ENCODE measurements around the gene RNF26.
A peak's percentile ranks its signal among the peaks of the same experiment; 100 is the strongest.

RNF26 gene

DNA sequence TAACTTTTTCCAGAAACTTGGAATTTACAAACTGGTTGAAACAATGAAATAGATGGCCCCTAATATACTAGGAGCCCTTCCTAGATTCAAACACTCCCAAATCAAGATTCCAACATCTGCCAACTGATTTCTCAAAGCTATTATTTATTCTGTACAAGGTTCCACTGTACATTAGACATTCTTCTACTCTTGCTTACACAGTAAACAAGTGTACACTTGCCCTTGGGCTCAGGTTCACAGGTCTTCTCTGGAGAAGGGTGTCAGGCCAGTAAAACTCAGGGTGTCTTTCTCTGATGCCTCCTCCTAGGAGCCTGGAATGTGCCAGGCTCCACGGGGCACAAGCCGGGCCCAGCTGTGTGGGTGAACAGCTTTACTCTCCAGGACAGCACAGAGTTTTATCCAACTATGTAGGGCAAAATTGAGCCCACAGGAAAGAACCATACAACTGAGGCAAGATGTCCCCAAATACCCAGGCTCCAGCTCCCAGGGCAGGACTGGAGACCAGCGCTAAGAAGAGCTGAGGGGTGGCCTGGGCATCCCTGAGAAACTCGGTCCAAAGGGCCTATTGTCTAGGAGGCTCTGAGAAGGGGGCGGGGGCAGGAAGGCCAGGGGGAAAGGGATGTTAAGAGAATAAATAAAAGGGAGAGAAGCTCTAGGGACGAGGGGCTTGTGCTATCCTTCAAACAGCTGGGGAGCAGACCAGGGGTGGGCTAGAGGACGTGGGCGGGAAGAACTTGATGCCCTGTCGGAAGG, 20.9 kb downstream of the RNF26 start:
- DNase-seq (ENCODE audit: low read depth in 2 of 2) = no peak

GRCh38 chr11:119356349-119357031, 22.2 kb downstream of the RNF26 start:
- peak; percentile 43 to 73 for DNase-seq (ENCODE audit: low read depth in 2 of 2)

- no peak for DNase-seq (ENCODE audit: low read depth in 2 of 2)
These were observed 22.7 kb downstream of the RNF26 start for GRCh38 chr11:119357074-119357473.

DNA sequence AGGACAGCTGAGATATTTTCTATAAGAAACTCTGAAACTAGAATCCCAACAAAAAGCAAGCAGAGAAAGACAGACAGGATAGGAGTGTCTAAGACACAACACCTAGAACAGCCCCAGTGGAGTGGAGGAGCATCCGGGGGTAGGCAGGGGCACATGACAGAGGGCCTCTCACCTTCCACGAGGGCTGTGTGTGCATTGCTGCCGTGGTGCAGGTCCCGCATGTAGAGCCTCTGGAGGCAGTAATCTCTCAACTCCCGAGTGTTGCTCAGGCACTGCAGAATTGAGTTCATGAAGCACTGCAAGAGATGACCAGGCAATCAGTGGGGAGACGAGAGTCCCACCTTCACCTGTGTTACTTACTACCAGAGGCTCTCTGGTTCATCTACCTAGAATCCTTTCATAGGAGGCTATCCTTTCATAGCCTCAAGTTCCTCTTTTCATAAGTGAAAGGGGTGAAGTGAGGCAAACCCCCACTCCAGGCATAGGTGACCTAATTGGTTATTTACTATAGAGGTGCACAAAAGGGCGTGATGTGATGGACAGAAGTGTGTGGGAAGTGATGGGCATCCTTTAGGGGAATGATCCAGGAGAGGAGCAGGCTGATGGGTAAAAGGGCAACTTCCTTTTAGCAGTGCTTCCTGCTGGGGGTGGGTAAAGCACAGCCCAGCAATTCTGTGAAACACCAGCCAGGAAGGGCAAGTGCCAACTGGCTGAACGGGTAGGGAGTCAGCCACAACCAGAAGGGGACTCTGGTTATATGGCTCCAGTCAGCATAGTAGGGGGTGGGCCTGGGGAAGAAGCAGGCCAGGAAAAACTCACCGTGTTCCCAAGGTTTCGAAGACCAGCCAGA, 25.3 kb downstream of the RNF26 start:
- no peak for DNase-seq (ENCODE audit: low read depth in 2 of 2)

- no peak for DNase-seq (ENCODE audit: low read depth in 2 of 2)
These were observed 26.9 kb downstream of the RNF26 start for GRCh38 chr11:119361056-119361787.

DNA sequence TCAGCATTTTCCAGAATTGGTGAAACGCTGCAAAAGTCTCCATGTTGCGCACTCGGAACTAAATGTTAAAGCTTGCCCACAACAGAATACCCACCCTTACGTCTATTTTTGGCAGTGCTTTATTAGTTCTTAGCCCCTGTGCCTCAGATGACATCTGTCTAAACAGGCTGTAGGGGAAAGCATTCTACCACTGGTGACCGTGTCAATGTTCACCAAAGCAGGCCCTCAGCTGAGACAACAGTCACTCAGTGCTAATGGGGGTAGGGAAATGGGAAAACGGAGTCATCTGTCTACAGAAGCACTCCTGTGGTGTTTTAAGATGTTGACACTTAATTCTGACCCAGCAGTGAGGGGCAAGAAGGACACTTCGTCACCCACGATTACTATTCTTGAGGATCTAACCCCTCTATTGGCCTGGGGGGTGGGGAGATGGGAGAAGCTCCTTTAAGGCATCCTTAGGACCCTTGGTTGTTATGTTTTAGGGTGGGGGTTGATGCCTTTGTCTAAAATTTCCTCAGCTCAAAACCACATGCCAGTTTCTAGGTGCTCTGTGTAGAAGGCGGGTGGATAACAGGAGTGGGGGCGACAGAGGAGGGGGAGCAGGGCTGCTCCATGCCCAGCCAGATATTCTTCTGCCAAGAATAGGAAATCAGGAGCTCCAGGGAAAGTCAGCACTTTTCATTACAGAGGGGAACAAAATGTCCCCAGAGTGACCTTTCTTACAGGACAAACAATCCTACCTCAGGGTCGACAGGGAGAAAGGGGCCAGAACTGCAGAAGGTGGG, 27.8 kb downstream of the RNF26 start:
- no peak for DNase-seq (ENCODE audit: low read depth in 2 of 2)

DNA sequence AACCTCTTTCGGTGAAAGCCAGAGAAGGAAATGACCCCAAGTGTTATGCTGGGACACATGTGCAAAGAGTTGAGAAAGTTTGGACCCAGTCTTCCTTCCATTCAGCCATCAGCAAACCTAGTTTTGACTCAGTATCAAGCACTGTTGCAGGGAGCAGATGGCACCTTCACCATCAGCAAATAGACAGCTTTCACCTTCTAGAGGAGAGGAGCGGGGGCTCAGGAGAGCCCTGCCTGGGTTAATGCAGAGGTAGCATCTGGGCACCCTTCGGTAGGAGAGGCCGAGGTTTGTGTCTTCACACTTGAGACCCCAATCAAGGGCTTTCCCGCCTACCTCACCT, 28.4 kb downstream of the RNF26 start:
- DNase-seq (ENCODE audit: low read depth in 2 of 2) = no peak

DNA sequence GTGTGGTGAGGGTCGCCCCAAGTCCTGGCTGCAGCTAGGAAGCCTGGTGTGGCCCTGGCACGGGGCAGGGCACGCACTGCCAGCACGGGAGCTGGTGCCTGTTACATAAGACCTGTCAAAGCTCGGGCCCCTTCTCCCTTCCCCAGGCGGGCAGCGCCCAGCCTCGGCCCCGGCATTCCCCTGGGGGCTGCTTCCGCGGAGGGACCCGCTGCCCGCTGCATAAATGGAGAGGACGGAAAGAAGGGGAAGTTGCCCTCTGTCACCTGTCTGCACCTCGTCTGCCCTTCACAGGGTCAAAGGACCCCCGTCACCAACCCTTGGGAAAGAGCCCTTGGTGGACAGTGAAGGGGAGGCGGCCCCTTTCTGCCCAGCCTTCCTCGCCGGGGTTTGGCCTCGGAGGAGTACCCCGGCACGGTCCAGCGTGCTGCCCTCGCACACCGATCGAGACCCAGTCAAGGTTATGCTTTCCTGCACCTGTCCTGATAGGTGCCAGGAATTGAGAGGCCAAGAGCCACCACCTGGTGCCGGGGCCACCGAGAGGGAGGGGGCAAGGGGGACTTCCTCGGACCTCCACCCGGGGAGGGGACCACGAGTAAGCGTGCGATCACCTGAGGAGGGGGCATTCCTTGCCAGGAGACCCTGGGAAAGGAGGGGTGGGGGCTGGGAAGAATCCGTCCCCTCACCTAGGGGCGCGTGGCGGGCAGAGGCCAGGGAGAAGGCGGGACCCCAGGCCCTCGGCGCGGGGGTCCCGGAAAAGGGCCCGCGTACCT, 28.9 kb downstream of the RNF26 start:
- DNase-seq (ENCODE audit: low read depth in 2 of 2) = no peak

GRCh38 chr11:119363851-119364590, 29.7 kb downstream of the RNF26 start:
- DNase-seq (ENCODE audit: low read depth in 2 of 2) = peak in 1 of 2 experiments; percentile 27

GRCh38 chr11:119365071-119365591, 30.8 kb downstream of the RNF26 start:
- no peak for DNase-seq (ENCODE audit: low read depth in 2 of 2)

DNA sequence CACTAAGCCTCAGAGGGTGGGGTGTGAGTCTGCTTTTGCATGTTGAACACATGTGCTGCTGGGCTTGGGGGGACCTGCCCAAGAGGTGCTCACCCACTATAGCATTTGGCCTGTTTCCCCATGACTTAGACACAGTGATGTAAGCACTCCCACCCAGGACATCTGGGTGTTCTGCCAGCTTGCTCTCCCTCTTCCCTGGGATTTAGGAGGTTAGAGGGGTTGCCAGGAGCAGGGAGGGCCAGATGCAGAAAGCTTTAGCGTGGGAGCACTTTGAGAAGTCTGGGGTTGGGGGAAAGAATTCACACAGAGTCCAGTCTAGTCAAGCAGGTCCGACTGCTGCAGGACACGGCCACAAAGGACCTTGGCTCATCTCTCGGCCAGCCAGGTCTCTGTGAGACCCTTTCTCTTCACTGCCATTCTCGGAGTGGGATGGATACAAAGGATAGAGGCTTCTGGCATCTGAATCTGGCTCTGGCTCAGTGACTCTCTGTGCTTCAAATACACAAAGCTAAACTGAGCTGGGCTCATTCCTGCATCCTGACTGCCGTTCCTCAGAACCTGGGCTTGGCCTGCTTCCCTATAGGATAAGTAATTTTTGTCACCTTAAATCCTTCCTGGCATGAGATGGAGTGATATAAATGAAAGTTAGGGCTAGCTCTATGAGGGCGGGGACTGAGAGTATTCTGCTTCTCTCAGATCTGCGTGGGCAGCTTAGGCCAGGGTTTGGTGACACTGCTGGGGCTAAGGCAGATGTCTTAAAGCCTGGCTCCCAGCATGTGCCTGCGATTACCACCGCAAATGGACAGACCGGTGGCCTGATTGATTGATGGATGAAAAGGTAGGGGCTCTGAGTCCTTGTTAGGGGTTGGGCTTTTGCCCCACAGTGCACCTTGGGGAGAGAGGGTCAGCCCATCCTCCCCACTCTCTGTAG, 32.6 kb downstream of the RNF26 start:
- no peak for DNase-seq (ENCODE audit: low read depth in 2 of 2)

GRCh38 chr11:119367661-119368120, 33.4 kb downstream of the RNF26 start:
- DNase-seq (ENCODE audit: low read depth in 2 of 2) = no peak

DNA sequence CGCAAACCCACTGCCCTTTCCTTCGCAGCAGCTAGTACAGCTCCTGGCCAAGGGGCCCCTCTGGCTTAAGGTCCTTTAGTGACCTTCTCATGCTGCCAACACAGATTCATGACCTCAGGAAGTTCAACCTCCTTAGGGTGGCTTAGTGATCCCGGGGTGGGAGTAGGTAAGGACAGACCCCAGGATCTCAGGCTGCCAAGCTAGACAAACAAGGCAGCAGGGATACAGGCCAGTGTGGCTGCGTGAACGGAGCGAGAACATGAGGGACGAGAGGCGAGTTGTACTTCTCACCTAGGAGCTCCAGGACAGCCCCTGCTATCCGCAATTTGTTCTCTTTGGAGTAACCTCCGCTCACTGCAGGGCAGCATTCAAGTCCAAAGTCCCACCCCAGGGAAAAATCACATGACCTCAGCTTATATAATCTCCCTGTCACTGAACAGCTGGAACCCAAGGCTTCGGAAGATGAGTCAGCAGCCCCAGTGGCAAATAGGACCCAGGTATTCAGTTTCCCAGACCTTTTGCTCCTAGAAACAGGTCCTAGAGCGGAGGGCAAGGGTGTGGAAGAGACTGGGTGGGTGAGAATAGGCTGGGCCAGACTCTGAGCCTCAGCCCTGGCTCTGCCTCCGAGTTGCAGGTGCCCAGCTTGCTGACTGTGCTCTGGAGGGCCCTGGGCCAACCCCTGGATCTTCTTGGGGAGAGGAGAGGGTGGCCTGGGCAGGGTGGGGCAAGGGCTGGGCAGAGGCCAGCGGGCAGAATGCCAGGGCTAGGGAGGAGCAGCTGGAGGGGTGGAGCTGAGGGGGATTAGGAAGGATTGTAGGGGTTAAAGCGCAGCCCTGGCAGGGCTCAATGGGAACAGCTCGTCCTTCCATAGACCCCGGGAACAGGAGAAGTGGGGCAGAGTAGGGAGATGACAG, 34.1 kb downstream of the RNF26 start:
- no peak for DNase-seq (ENCODE audit: low read depth in 2 of 2)

- no peak for DNase-seq (ENCODE audit: low read depth in 2 of 2)
These were observed 35.0 kb downstream of the RNF26 start for GRCh38 chr11:119369132-119369925.

DNA sequence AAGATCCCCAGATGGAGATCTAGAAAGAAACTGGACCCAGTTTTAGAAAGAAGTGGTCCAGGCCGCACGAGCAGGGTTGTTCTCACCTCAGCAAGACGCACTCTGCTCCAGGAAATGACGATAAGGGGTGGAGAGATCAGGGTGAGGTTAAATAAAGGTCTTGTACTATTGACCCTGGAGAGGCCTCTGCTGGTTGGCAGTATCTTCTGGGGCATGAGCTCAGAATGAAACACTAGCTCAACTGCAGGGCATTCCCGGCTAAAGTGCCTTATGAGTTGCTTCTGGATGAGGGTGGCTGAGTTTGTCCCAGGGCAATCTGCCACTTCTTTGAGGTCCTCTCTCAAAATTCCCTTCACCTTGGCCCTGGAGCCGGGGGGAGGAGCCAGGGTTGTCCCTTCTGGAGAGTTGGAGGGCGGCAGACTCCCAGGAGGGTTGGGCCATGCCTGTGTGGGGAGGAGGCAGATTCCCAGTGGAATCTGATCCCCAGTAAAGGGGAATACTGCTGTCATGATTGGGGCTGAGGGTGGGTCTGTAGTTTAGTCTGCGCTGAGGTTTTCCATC, 36.2 kb downstream of the RNF26 start:
- DNase-seq (ENCODE audit: low read depth in 2 of 2) = no peak

GRCh38 chr11:119371067-119371601, 36.8 kb downstream of the RNF26 start:
- DNase-seq (ENCODE audit: low read depth in 2 of 2) = no peak

All from stimulated activated CD4-positive, alpha-beta T cell treated with anti-CD3 and anti-CD28 coated beads, Interleukin-12 subunit alpha, Interleukin-12 subunit beta, amount 100 ng/mL, for 24 hours (primary cell).